Testis (tissue), 3 donors: ENCODE measurements around the gene COL6A3. TPM values are rescaled to one million over a fixed set of nuclear protein-coding genes. Genes with fewer than 3 reads are reported as not detected.
A peak's percentile ranks its signal among the peaks of the same experiment; 100 is the strongest.

Experiments
- DNase-seq: peaks from one replicate; pipeline ENCODE4 v3.0.0-alpha.2; 2019
- H3K27ac ChIP-seq, 2 donors: fragments of 200-600 bp; sonication (generic); one replicate each; pipeline ENCODE4 v1.5.1; 2019
- H3K27me3 ChIP-seq: fragments of 200-600 bp; sonication (generic); one replicate; pipeline ENCODE4 v1.5.1; 2019
- H3K36me3 ChIP-seq: fragments of 200-600 bp; sonication (generic); one replicate; pipeline ENCODE4 v1.5.1; 2017; ENCODE audit warnings: low read depth; ENCODE audit errors: missing control alignments
- H3K4me1 ChIP-seq: fragments of 200-600 bp; sonication (generic); one replicate; pipeline ENCODE4 v1.5.1; 2019
- H3K4me3 ChIP-seq, 2 donors: fragments of 200-600 bp; sonication (generic); one replicate each; pipeline ENCODE4 v1.5.1; 2017 to 2019
- H3K9me3 ChIP-seq: fragments of 200-600 bp; sonication (generic); one replicate; pipeline ENCODE4 v1.5.1; 2017
- POLR2A ChIP-seq: fragments of 450-650 bp; IDR thresholded peaks from one replicate; pipeline ENCODE4 v1.6.1; 2017; ENCODE audit warnings: antibody characterized with exemption, mild to moderate bottlenecking, moderate library complexity
- WGBS, 2 donors: methylation state at CpG; one replicate each; pipeline ENCODE4 v1.1.5; 2018; 5-methylcytosine and 5-hydroxymethylcytosine counted together
- intact Hi-C: fragments of 100-400 bp; cut with DNase I; formaldehyde crosslinking; loops from one replicate; pipeline ENCODE4 v1.15.1; 2023; ENCODE audit warnings: low total_unique reads
- polyA plus RNA-seq: library from polyadenylated mRNA; stranded (reverse); fragments of 350-450 nt; fragmentation: Illumina TruSeq; extraction: RNeasy Lipid Tissue Mini Kit (QIAGEN cat#74804); gene quantifications from one replicate; pipeline ENCODE4 v1.2.3, GENCODE V29; 2014; ENCODE audit warnings: low read depth, low replicate concordance; ENCODE audit not compliant: insufficient read depth
- total RNA-seq, 2 donors: library from RNA; depleted of rRNA; stranded (reverse); fragments of >200 nt; gene quantifications; one replicate each; pipeline ENCODE4 v1.2.3, GENCODE V29; 2016
- TF ChIP-seq, protein P1 (sequence below), 3 experiments: fragments of 450-650 bp in 2 of 3; fragments of 200-600 bp in 1 of 3; sonication (generic) in 1 of 3; IDR thresholded peaks; one replicate each; pipeline ENCODE4 v1.5.1; 2016 to 2019; ENCODE audit warnings: antibody characterized with exemption in 3 of 3, mild to moderate bottlenecking in 2 of 3, moderate library complexity in 1 of 3

The COL6A3 gene
- total and polyA plus RNA-seq, 3 donors from 2014 or later = 35.1 to 93.1 (median 74.1) TPM

- intact Hi-C loops = no loop called here
- peaks cover 50% of the 10 kb centered on the region for H3K4me1 ChIP-seq
- DNase-seq = no peak
Observed at GRCh38 chr2:237322564-237322963, 91.4 kb downstream of the COL6A3 start.

DNA sequence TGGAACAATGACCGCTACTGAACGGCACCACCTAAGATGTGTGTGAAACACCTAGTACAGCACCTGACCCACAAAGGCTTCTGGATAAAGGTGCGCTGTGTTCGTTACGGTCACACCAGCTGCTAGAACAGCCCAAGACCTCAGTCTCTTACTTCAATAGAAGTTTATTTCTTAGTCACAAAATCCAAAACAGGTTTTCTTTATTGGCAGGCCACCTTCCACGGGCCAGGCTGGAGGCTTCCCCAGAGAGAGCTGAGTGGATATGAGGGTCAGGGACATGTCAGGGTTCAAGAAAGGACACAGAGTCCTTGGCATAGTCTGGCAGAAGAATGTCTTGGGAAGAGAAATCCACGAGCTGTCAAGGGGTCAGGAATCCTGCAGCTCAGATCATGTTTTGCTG, 92.2 kb downstream of the COL6A3 start:
- intact Hi-C loops = no loop called here
- WGBS, 2 donors = 59 to 70% methylated on average over 7 of the region's 7 CpGs
- Histone ChIP-seq H3K36me3 (no peaks in the 10 kb centered on the region), H3K4me1 (peaks cover 42% of the 10 kb centered on the region), H3K27me3 (no peaks in the 10 kb centered on the region), H3K9me3 (no peaks in the 10 kb centered on the region), H3K27ac (peak overlapping the region; percentile 79 to 90), H3K4me3 (no peak overlapping the region)
- TF ChIP-seq, protein P1, sequence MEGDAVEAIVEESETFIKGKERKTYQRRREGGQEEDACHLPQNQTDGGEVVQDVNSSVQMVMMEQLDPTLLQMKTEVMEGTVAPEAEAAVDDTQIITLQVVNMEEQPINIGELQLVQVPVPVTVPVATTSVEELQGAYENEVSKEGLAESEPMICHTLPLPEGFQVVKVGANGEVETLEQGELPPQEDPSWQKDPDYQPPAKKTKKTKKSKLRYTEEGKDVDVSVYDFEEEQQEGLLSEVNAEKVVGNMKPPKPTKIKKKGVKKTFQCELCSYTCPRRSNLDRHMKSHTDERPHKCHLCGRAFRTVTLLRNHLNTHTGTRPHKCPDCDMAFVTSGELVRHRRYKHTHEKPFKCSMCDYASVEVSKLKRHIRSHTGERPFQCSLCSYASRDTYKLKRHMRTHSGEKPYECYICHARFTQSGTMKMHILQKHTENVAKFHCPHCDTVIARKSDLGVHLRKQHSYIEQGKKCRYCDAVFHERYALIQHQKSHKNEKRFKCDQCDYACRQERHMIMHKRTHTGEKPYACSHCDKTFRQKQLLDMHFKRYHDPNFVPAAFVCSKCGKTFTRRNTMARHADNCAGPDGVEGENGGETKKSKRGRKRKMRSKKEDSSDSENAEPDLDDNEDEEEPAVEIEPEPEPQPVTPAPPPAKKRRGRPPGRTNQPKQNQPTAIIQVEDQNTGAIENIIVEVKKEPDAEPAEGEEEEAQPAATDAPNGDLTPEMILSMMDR (IDR thresholded peaks at IDR 0.05) = no peak
- no peak for TF ChIP-seq POLR2A
- DNase-seq = no peak

More at GRCh38 chr2:237322564-237322963, 91.4 kb downstream of the COL6A3 start:
- 78 to 80% methylated on average over 2 to 4 of the region's 4 CpGs for WGBS, 2 donors
- Histone ChIP-seq H3K4me3 (no peak overlapping the region), H3K36me3 (no peaks in the 10 kb centered on the region), H3K27ac (peak overlapping the region; percentile 79 to 90), H3K27me3 (no peaks in the 10 kb centered on the region), H3K9me3 (no peaks in the 10 kb centered on the region)
- TF ChIP-seq, protein P1 (IDR thresholded peaks at IDR 0.05) = no peak
- no peak for TF ChIP-seq POLR2A

DNA sequence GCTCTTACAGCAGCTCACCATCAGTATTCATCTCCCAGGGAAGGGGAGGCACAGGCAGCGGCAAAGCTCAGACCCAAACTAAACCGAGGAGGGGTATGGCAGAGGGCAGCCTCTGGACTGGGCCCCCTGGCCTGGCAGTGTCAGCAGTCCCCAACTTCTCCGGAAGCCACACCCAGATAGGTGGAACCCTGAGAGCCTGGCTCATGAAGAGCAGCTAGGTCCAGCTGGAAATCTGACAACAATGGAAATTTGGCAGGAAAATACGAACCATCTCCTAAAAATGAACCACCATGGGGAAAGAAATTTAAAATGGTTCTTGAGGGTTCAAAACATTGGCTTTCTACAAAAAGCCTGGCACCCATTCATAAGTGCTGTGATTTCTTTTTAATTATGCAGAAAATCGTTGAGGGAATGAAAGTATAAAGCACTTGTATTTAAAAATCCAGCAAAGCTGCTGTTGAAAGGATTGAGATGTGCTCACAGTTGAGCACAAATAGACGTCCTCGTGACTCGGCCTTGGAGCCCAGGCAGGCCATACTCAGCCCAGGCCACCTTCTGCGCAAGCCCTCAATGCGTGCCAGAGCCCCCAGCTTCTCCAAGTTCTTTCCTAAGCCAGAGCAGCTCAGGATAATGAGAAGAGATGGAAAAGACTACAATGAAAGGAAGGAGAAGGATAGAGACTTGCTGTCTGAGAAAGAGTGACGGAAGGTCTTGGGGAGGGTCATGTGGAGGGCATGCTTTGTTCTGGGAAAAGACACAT, 93.0 kb downstream of the COL6A3 start:
- Histone ChIP-seq H3K4me1 (peaks cover 42% of the 10 kb centered on the region), H3K27ac (peak overlapping the region; percentile 79 to 90), H3K9me3 (no peaks in the 10 kb centered on the region), H3K4me3 (no peak overlapping the region), H3K27me3 (no peaks in the 10 kb centered on the region), H3K36me3 (no peaks in the 10 kb centered on the region)
- 54 to 57% methylated on average over 11 of the region's 11 CpGs for WGBS, 2 donors
- TF ChIP-seq POLR2A = no peak
- TF ChIP-seq, protein P1 (IDR thresholded peaks at IDR 0.05) = no peak
- DNase-seq = peak; percentile 86
- intact Hi-C loops = no loop called here

DNA sequence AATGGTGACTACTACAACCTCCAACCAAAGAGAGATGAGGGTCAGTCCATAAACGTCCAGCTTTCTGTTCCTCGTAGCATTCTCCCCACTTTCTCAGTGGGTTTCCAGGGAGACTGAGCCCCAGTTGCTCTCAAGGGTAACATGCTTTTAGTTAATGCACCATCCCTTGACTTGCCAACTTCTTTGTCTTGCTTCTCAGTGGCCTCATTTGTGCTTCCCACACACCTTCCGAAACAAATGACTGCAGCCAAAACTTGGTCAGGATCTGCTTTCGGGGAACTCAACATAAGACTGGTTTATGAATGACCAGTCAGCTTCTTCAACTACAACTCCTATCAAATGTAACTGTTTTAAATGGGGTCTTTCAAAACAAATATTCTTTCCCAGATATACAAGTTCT, 94.1 kb downstream of the COL6A3 start:
- no peaks in the 10 kb centered on the region for H3K36me3 ChIP-seq
- intact Hi-C loops = no loop called here
- H3K27ac ChIP-seq = peak overlapping the region in 1 of 2 donors; percentile 90
- no peak for DNase-seq
- no peaks in the 10 kb centered on the region for H3K9me3 ChIP-seq
- H3K27me3 ChIP-seq = no peaks in the 10 kb centered on the region
- TF ChIP-seq POLR2A = no peak
- no peak overlapping the region for H3K4me3 ChIP-seq
- WGBS, 2 donors = 82 to 89% methylated on average over 4 of the region's 4 CpGs
- H3K4me1 ChIP-seq = peaks cover 44% of the 10 kb centered on the region

DNA sequence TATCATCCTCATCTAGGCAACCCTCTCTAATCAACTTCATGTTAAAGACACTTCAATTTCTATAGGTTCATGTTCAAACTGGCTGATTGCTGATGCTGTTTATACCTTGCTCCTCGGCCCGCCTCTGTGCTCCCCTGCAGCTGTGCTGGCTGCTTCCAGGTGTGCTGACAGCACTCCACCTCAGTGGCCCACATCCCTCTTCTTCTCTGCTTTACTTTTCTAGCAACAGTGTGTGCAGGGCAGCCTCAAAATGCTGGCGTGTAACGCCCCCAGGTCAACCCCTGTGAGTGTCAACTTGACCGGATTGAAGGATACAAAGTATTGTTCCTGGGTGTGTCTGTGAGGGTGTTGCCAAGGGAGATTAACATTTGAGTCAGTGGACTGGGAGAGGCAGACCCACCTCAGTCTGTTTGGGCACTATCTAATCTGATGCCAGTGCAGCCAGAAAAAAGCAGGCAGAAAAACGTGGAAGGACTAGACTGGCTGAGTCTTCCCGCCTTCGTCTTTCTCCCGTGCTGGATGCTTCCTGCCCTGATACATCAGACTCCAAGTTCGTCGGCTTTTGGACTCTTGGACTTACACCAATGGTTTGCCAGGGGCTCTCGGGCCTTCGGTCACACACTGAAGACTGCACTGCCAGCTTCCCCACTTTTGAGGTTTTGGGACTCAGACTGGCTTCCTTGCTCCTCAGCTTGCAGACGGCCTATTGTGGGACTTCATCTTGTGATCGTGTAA, 94.7 kb downstream of the COL6A3 start:
- Histone ChIP-seq H3K4me3 (no peak overlapping the region), H3K36me3 (no peaks in the 10 kb centered on the region), H3K9me3 (no peaks in the 10 kb centered on the region), H3K27me3 (no peaks in the 10 kb centered on the region), H3K27ac (peak overlapping the region in 1 of 2 donors; percentile 90), H3K4me1 (peaks cover 42% of the 10 kb centered on the region)
- no peak for DNase-seq
- intact Hi-C loops = no loop called here
- 80 to 82% methylated on average over 14 to 15 of the region's 15 CpGs for WGBS, 2 donors
- TF ChIP-seq, protein P1 (IDR thresholded peaks at IDR 0.05) = no peak
- no peak for TF ChIP-seq POLR2A
